Measurements from ENCODE around the gene PCBP4.
"Not testable (repeated sequence)": the region's sequence is repeated elsewhere in the genome, so short reads cannot be mapped to it uniquely, and the experiment has no call there.

The PCBP4 gene

DNA sequence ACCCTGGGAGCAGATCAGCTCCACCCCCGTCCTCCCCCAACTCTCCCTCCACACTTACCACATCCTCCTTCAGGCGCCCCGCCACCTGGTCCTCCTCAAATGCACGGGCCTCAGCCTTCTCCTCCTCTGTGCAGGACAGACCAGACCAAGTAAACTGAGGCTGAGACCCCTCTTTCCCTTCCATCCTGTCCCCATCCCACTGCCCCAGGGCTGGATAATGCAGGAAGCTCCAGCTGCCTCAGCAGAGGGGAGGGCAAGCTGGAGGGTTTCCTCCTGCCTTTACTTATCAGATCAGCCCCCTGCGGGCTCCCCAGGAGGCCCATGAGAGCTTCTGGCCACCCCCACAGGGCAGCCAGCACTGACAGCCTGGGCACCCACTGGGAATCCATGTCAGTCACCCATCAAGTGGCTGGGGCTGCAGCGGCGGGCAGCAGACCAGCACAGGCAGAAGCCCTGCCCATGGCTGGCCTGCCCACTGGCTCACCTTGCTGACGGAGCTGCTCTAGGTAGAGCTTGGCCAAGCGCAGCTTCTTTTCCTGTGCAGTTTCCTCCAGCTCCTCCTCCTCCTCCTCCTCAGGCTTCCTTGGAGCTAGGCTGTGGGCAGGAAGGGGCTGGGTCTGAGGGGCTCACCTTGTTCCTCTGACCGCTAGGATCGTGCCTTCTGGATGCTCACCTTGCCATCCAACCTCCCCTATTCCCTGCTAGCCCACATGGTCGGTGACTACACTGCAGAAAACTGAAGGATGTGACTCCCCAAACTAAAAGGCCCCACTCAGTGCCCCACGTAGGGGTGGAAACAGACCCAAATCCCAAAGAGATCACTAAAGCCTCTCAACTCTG is 29.4 kb downstream of the PCBP4 start:
- no peak for DNase-seq

DNA sequence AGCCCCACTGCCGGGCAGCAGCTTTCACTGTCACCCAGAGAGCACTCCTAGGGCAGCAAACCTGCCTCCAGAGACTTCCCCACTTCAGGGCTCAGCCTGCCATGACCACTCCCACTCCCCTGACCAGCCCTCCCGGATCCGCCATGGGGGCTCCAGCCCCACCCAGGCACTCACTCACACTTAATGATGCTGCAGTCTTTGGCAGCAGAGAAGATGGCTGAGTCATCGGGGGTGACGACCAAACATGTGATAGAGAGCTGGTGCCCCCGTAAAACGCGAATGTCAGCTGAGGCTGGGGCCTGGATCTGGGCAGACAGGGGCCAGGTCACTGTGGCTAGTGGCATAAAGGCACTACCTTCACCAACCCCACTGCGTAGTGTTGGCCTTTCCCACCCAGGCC is 30.2 kb downstream of the PCBP4 start:
- DNase-seq, result no peak

DNA sequence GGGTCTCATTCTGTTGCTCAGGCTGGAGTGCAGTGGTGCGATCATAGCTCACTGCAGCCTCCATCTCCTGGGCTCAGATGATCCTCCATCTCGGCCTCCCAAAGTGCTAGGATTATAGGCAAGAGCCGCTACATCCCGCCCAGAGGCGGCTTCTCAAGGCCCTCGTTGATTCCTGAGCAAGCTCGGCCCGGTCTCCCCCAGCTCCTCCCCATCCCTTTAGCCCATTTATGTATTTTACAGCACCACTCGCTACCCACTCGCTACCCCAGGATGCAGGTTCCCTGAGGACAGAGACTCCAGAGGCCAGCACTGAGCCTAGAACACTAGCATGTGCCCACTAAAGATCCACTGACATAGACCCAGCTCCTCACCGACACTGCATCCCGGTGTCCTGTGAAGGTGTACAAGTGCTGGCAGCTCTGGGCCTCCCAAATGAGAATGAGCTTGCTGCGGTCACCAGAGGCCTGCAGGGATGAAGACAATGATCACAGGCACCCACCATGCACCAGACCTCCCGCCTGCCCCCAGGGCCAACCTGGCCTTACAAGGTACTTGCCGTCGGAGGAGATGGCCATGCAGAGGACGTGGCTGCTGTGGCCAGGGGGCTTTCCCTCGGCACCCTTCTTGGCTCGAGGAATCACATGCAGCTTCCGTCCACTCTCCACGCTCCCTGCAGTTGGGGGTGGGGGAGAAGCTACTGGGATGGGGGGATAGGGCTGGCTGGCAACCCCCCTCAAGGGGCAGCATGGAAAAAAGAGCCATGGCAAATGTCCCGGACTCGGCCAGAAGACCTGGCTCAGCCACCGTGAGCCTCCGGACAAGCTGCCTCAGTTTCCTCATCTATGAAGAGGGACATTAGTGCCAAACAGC is 31.1 kb downstream of the PCBP4 start:
- no peak for DNase-seq

DNA sequence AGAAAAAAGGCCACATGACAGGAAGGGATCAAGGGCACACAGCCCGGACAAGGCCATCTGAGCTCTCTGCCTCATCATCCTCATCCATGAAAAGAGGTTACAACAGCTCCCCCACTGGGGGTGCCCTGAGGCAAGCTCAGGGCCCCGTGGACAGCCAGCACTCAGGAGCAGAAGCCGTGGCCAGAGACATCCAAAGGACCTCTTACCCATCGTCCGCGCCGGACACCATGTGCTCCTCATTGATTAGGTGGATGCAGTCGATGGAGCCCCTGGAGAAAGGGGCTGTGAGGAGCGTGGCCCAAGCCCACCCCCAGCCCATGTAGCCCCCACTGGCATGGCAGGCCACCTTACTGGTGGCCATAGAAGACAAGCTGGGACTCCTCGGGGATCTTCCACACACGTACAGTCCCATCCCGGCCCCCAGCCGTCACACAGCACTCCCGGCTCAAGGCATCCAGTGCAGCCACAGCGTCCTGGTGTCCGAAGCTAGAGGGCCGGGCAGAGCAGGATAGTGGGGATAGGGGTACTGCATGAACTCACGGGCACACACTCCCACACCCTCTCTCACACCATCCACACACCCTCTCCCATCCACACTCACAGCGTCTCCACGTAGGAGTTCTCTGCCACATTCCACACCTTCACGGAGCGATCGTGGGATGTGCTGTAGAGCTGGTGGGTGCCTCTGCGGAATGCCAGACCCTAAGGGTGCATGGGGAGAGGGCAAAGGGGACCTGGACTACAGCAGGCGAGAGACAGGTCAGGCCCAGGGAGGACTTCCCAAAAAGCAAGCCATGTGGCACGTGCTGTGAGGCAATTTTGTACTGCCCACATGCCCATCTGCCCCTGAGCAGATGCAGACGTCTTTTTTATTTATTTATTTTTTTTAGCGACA is 32.0 kb downstream of the PCBP4 start:
- no peak for DNase-seq

DNA sequence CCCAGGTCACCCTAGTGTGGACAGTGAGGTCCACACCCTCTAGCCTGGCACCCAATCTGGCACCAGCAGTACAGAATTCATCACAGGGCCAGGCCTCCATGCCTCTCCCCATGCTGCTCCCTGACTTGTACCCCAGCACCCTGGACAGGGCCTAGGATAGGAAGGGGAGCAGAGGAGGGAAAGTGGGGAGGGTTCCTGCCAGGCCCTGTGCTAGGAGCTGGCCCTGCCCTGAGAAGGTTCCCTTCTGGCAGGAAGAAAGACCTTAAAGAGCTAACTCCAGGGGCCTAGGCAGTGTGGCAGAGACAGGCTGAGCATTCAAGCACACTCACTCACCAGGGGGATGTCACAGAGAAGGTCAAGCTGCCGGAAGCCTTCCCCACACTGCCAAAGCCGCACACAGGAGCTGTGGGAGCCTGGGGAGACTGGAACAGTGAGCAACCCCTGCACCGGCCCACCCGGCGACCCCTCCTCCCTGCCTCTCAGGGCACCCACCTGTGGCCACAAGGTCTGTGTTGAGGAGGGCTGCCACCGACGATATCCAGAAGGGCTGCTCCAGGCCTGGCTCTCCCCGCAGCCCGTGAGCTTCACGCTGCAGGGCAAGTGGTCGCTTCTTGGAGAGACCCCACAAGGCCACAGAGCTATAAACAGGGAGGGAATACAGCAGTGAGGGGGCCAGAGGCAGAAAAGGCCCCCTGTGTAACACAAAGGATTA is 33.0 kb downstream of the PCBP4 start:
- no peak for DNase-seq

DNA sequence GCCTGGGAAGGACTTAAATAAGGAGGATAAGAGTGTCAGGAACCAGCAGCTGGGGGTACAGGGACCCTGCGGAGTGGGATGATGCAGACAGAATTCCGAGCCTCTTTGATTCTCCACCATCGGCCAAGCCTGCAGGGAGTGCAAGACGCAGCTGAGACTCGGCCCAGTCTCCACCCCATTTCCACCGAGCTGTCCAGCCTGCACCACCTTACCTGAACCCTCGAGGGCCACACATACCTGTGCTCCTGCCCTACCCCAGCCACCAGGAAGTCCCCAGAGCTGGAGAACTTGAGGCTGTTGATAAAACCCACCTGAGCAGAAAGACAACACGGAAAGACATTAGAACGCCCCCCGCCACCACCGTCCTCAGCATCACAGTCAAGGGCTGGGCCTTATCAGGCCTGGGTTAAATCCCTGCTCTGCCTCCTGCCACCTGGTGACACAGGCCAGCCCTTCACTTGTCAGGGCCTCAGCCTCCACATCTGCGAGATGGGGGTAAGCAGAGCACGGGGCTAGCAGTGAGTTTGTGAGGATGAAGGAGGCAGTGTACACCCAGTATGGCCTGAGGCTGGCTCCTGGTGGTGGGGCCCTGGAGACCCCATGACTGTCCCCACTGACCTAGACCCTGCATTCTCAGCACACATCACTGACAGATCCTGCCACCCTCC is 33.6 kb downstream of the PCBP4 start:
- no peak for DNase-seq

DNA sequence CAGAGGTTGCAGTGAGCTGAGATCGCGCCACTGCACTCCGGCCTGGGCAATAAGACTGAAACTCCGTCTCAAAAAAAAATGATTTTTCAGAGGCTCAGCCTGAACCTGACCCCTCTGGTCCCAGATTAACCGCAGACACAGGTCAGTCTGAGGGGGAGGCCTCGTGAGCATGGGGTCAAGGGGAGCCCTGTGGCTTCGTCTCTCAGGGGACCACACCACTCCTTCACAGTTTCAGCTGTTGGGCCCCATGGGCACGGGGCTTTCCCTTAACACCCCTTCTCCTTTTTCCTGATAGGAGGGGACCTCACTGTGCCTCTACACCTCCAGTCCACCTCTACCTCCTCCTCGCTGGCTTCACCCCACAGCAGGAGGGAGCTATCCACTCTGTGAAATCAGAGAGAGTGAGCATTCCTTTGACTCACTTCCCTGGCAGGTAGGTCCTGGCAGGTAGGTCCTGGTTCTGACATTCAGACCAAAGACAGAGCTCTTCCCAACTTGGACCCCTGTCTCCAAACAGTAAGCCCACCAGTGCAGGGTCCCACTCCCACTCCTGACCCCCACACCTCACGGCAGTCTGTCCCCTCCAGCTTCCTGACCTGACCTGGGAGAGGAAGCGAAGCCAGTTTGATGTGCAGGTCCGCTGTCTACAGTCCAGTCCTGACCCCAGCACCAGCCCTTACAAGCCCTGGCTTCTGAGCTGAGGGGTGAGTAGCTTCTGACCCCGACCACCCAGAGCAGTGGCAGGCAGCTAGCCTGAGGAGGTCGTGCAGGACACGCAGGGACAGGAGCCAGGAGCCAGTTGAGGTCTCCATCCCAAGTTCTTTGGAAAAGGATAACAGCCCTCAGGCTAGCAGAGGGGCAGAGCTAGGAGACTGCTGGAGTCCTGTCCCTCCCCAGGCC is 34.5 kb downstream of the PCBP4 start:
- DNase-seq, result no peak

DNA sequence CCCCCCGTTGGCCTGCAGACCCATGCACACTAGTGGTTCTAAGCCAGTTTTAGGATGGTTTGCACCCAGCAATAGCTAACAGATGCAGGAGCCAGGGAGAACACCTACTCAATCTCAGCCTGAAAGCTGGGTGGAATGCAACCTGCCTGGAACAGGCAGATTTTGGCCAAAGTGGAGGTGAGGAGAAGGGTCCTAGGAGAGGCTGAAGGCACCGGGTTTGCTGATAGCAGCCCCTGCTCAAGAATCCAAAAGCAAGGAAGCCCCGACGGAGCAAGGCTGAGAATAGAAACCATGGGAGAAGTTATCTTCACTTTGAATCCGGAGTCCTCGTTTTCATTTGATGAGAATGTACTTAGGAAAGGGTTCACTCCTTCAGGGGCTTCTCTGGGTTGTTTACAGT is 35.5 kb downstream of the PCBP4 start:
- no peak for DNase-seq

DNA sequence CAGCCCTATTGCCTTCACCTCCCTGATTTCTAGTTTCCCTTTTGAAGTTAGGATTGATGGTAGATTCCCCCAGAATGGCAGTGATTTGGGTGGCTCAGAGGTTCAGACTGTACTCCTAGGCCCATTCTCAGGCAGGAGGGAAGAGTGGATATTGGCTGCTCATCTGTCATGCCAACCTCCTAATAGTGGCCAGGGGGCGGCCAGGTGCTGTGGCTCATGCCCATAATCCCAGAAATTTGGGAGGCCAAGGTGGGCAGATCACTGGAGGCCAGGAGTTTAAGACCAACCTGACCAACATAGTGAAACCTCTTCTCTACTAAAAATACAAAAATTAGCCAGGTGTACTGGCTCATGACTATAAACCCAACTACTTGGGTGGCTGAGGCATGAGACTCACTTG is 36.8 kb downstream of the PCBP4 start:
- DNase-seq, result no peak

DNA sequence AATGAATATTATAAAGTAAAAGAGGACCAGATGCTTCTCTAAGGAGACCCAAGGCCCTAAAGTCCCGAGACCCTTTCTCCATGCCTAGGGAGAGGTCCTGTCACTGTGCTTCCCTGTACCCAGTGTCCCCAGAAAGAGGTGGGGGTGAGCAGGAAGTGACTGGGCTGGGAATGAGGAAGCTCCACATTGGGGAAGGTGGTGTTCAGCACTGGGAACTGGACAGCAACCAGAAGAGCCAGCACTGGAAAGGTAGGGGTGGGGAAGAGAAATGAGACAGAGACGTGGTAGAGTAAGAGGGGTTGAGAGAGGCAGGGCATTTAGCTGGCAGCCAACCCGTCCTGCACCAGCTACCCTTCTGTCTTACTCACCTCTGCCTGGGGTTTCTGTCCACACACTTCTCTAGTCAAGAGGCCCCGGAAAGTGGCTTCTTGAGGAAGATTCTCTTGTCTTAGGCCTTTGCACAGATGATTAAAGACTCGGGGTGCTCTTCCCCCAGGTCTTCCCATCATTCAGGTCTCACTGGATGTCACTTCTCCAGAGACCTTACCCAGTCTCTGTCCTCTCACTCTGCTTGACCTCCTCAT is 37.7 kb downstream of the PCBP4 start:
- no peak for DNase-seq

DNA sequence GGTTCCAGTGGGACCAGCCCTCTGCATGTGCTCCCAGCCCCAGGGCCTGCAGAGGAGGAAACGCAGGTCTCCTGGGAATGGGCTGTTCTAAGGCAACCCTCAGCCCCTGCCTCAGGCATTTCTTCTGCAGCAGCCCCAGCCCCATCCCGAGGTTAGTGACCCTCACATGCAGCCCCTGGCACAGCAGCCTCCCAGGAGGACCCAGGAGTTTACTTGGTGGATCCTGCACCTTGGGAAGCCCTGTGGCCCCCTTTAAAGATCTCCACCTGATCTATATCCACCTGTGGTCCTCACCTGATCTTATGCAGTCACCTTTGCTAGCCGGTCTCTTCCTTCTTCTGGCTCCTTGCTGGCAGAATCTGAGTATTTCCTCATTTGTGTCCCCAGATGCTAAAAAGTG is 38.3 kb downstream of the PCBP4 start:
- DNase-seq, result not testable (repeated sequence)

DNA sequence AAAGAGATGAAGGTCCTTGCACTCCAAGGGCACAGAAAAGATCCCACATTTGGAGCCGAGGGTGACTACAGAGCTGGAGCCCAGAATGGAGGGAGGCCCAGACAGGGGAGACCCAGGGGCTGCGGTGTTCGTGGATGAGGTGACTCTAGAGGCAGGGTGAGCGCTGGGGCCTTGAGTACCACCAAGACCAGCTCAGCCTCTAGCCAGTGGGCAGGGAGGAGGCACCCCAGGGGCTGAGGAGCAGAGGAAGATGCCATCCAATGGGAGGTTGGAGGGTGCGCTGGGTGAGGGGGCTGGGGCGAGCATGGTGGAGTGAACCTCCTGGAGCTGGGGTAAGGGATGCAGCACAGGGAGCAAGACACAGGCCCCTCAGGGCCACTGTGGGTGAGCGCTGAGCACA is 38.8 kb downstream of the PCBP4 start:
- no peak for DNase-seq

DNA sequence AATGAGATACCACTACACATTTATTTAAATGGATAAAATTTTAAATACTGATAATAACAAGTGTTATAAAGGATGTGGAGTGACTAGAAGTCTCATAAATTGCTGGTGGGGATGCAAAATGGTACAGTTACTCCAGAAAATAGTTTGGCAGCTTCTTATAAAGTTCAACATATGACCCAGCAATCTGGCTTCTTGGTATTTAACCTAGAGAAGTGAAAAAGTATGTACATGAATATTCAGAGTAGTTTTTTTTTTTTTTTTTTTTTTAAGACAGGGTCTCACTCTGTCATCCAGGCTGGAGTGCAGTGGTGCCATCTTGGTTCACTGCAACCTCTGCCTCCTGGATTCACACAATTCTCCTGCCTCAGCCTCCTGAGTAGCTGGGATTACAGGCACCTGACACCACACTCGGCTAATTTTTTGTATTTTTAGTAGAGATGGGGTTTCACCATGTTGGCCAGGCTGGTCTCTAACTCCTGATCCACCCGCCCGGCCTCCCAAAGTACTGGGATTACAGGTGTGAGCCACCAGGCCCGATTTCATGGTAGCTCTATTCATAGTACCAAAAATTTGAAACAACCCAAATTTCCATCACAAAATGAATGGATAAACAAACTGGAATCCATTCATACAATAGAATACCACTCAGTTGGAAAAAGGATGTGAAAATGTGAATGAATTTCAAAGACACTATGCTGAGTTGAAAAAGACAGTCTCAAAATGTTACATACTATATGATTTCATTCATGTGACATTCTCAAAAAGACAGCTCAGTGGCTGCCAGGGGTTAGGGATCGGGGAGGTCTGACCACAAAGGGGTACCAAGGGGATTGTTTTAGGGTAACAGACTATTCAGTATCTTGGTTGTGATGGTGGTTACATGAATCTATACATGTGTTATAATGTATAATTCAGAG is 39.9 kb downstream of the PCBP4 start:
- no peak for DNase-seq

DNA sequence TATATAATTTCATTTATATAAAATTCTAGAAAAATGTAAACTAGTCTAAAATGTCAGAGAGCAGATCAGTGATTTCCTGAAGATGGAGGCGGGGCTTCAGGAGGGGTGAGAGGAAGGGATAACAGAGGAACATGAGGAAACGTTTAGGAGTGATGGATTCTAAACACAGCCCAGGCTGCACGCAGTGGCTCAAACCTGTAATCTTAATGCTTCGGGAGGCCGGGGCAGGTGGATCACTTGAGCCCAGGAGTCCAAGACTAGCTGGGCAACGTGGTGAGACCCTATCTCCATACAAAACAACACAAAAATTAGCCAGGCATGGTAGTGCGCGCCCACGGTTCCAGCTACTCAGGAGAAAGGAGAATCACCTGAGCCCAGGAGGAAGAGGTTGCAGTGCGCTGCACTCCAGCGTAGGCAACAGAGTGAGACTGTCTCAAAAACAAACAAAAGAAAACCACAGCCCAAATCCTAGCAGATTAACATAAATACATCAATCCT is 46.1 kb downstream of the PCBP4 start:
- DNase-seq, result no peak

DNA sequence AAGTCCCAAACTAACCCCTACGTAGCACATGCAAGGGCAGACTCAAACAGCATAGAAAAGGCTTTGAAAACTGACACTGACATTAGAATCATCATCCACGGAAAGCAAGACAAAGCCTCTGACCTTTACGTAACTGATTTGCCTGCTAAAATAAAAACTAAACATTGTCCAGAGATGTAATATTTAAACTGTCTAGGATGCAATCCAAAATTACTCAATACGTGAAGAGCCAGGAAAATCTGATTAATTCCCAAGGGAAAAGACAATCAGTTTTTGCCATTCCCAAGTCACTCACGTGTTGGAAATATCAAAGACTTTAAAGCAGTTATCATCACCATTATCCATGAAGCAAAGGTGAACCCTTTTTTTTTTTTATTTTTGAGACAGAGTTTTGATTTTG is 50.8 kb downstream of the PCBP4 start:
- no peak for DNase-seq

DNA sequence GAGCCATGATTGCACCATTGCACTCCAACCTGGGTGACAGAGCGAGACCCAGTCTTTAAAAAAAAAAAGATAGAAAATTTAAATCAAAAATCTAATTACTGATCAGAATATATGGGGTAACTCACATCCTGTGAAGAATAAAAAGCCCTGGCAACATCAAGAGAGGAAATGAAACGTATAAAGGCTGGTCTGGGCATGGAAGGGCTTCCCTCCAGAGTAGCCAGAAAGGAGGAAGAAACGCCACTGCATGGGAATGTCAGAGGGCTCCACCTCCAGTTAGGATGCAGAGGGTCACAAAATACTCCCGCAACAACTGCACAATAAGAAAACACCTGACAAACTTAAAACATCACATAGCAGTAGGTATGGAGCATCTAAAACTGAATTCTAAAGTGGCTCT is 59.2 kb downstream of the PCBP4 start:
- no peak for DNase-seq

Measured in NCI-H2227 treated with DMSO at 0.1 percent for 48 hours (cell line).